Central memory CD8-positive, alpha-beta T cell (primary cell): ENCODE measurements around the gene ADRA2A.
A peak's percentile ranks its signal among the peaks of the same experiment; 100 is the strongest.

Experiments used
- ATAC-seq: fragments of 150-1000 bp; cut with Tn5 transposase; replicated peaks from 2 replicates; pipeline ENCODE4 v1.10.0; 2022; ENCODE audit warnings: mild to moderate bottlenecking, moderate FRiP score, moderate number of reproducible peaks; ENCODE audit not compliant: poor library complexity, severe bottlenecking; ENCODE audit errors: extremely low read depth
- DNase-seq, 2 donors: peaks; one replicate each; pipeline ENCODE4 v3.0.0; 2021; ENCODE audit warnings: low spot score in 2 of 2
- H3K27ac Mint-ChIP-seq: one replicate; pipeline ENCODE4 v1.8.0; 2022; ENCODE audit warnings: low read depth, mild to moderate bottlenecking, moderate library complexity, mixed read lengths
- H3K27me3 Mint-ChIP-seq: one replicate; pipeline ENCODE4 v1.8.0; 2022; ENCODE audit warnings: mixed read lengths
- H3K36me3 Mint-ChIP-seq: one replicate; pipeline ENCODE4 v1.8.0; 2022; ENCODE audit warnings: mild to moderate bottlenecking, moderate library complexity, mixed read lengths; ENCODE audit not compliant: insufficient read depth
- H3K4me1 Mint-ChIP-seq: one replicate; pipeline ENCODE4 v1.8.0; 2022; ENCODE audit warnings: mixed read lengths
- H3K4me3 Mint-ChIP-seq: one replicate; pipeline ENCODE4 v1.8.0; 2022; ENCODE audit warnings: mild to moderate bottlenecking, moderate library complexity, mixed read lengths
- H3K9me3 Mint-ChIP-seq: one replicate; pipeline ENCODE4 v1.8.0; 2022; ENCODE audit warnings: mixed read lengths

ADRA2A gene

DNA sequence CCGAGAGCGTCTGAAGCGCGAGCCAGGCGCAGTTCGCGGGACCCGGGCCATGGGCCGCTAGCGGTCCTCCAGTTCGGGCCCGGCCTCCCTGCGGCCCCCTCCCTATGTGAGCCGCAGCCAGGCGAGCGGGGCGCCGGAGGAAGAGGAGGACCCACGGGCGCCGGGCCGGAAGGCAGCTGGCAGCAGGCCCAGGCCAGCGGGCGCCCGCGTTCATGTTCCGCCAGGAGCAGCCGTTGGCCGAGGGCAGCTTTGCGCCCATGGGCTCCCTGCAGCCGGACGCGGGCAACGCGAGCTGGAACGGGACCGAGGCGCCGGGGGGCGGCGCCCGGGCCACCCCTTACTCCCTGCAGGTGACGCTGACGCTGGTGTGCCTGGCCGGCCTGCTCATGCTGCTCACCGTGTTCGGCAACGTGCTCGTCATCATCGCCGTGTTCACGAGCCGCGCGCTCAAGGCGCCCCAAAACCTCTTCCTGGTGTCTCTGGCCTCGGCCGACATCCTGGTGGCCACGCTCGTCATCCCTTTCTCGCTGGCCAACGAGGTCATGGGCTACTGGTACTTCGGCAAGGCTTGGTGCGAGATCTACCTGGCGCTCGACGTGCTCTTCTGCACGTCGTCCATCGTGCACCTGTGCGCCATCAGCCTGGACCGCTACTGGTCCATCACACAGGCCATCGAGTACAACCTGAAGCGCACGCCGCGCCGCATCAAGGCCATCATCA is 1.1 kb downstream of the ADRA2A start:
- Mint-ChIP-seq H3K36me3 (peaks cover 4% of the 10 kb centered on the region), H3K27ac (no peak overlapping the region), H3K4me1 (peaks cover 23% of the 10 kb centered on the region), H3K9me3 (no peaks in the 10 kb centered on the region), H3K27me3 (peaks cover 70% of the 10 kb centered on the region), H3K4me3 (peak overlapping the region; percentile 69)
- DNase-seq (no peak), ATAC-seq (no peak)

DNA sequence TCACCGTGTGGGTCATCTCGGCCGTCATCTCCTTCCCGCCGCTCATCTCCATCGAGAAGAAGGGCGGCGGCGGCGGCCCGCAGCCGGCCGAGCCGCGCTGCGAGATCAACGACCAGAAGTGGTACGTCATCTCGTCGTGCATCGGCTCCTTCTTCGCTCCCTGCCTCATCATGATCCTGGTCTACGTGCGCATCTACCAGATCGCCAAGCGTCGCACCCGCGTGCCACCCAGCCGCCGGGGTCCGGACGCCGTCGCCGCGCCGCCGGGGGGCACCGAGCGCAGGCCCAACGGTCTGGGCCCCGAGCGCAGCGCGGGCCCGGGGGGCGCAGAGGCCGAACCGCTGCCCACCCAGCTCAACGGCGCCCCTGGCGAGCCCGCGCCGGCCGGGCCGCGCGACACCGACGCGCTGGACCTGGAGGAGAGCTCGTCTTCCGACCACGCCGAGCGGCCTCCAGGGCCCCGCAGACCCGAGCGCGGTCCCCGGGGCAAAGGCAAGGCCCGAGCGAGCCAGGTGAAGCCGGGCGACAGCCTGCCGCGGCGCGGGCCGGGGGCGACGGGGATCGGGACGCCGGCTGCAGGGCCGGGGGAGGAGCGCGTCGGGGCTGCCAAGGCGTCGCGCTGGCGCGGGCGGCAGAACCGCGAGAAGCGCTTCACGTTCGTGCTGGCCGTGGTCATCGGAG is 1.8 kb downstream of the ADRA2A start:
- ATAC-seq (no peak), DNase-seq (no peak)
- H3K4me3 Mint-ChIP-seq = peak overlapping the region; percentile 69
- H3K4me1 Mint-ChIP-seq = peaks cover 23% of the 10 kb centered on the region
- H3K36me3 Mint-ChIP-seq = peaks cover 4% of the 10 kb centered on the region
- peaks cover 63% of the 10 kb centered on the region for H3K27me3 Mint-ChIP-seq
- H3K9me3 Mint-ChIP-seq = no peaks in the 10 kb centered on the region
- no peak overlapping the region for H3K27ac Mint-ChIP-seq

DNA sequence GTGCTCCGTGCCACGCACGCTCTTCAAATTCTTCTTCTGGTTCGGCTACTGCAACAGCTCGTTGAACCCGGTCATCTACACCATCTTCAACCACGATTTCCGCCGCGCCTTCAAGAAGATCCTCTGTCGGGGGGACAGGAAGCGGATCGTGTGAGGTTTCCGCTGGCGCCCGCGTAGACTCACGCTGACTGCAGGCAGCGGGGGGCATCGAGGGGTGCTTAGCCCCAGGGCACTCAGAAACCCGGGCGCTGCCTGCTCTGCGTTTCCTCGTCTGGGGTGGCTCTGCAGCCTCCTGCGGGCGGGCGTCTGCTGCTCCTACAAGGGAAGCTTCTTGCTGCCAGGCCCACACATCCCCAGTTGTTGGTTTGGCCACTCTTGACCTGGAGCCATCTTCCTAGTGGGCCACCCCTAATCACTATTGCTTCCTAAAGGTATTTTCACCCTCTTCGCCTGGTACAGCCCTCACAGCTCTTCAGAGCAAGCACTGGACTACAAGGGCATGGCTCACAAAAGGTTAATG is 2.5 kb downstream of the ADRA2A start:
- Mint-ChIP-seq H3K36me3 (peaks cover 4% of the 10 kb centered on the region), H3K4me1 (peaks cover 23% of the 10 kb centered on the region), H3K27ac (no peak overlapping the region), H3K4me3 (peak overlapping the region; percentile 64), H3K27me3 (peaks cover 56% of the 10 kb centered on the region), H3K9me3 (no peaks in the 10 kb centered on the region)
- DNase-seq (no peak), ATAC-seq (no peak)

DNA sequence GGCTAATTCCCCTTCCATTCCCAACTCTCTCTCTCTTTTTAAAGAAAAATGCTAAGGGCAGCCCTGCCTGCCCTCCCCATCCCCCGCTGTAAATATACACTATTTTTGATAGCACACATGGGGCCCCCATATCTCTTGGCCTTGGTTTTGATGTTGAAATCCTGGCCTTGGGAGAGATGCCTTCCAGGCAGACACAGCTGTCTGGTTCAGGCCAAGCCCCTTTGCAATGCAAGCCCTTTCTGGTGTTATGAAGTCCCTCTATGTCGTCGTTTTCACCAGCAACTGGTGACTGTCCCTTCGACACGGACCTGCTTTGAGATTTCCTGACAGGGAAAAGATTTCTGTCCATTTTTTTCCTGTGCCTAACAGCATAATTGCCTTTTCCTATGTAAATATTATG is 3.0 kb downstream of the ADRA2A start:
- no peaks in the 10 kb centered on the region for H3K9me3 Mint-ChIP-seq
- H3K27me3 Mint-ChIP-seq = peaks cover 52% of the 10 kb centered on the region
- no peak for DNase-seq
- peaks cover 4% of the 10 kb centered on the region for H3K36me3 Mint-ChIP-seq
- no peak overlapping the region for H3K27ac Mint-ChIP-seq
- ATAC-seq = no peak
- H3K4me3 Mint-ChIP-seq = peak overlapping the region; percentile 64
- peaks cover 23% of the 10 kb centered on the region for H3K4me1 Mint-ChIP-seq

DNA sequence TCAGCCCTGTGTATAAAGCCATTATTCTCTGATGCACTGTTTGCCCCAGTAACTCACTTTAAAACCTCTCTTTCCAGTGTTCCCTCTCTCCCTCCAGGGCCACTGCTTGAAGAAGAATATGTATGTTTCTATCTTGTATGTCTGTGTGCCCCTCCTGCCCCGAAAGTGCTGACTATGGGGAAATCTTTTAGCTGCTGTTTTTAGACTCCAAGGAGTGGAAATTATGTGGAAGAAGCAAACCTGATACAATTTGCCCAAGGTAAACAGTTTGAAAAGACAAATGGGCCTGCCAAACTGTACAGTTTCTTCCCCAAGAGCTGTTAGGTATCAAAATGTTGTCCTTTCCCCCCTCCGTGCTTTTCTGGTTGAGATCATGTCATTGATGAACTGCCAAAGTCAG is 3.4 kb downstream of the ADRA2A start:
- no peak for ATAC-seq
- no peak overlapping the region for H3K27ac Mint-ChIP-seq
- DNase-seq = no peak
- H3K36me3 Mint-ChIP-seq = peaks cover 4% of the 10 kb centered on the region
- no peaks in the 10 kb centered on the region for H3K9me3 Mint-ChIP-seq
- H3K27me3 Mint-ChIP-seq = peaks cover 47% of the 10 kb centered on the region
- H3K4me3 Mint-ChIP-seq = peak overlapping the region; percentile 64
- H3K4me1 Mint-ChIP-seq = peaks cover 23% of the 10 kb centered on the region

DNA sequence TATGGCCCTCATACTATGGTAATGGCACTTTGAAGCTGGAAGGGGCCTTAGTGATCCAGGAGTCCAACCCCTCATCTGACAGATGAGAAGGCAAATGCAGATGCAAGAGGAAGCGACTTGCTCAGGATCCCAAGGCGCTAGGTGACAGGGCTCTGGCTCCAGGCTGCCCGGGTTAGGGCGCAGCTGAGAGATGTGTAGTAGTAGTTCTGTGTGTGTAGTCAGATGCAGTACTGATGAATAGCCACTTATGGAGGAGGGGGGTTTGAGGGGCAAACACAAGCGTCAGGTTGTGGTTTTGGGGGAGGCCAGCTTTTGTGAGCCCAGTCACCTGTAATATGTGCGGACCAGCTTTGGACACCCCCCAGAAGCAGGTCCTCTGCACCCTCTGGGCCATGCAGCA is 4.8 kb downstream of the ADRA2A start:
- no peak for DNase-seq
- Mint-ChIP-seq H3K4me3 (no peak overlapping the region), H3K9me3 (no peaks in the 10 kb centered on the region), H3K27ac (no peak overlapping the region), H3K27me3 (peaks cover 42% of the 10 kb centered on the region), H3K4me1 (peaks cover 18% of the 10 kb centered on the region), H3K36me3 (peaks cover 2% of the 10 kb centered on the region)
- no peak for ATAC-seq

DNA sequence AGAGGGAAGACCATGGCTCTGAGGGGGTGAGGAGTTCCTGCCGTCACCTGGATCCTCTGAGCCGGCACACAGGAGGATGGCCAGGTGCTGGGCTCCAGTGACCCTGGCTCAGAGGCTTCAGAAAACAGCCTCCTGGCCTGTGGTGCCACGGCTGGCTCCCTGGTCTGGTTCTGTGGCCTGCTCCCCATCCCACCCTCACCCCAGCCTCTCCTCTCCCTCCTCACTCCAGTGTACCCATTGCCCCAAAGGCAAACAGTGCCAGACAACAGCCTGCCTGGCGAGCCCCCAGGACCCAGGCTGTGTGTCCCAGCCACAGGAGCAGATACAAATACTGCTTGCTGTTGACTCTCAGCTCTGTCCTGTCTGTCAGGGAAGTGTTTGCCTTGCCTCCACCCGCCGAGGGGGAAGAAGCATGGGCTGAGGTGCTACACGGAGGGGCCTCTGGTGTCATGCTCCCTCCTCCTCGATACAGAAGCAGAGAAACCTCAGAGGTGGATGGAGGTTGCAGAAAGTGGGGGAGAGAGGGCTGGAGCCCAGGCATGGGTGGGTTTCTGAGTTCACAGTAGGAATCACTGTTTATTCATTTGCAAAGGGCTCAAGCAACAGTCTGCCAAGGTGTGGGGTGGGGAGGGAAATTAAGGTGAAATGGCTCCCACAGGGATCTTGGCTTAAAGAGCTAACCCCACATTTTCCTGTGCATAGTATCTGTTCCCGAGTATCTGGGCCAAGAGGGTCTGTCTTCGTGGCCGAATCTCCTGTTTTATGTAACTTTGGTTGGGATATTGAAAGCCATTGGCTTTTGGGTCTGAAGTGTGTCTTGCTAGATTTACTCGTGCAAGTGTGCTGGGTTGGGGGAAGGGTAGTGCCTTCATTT is 5.5 kb downstream of the ADRA2A start:
- Mint-ChIP-seq H3K27me3 (peaks cover 49% of the 10 kb centered on the region), H3K4me1 (peaks cover 11% of the 10 kb centered on the region), H3K9me3 (no peaks in the 10 kb centered on the region), H3K4me3 (no peak overlapping the region), H3K27ac (no peak overlapping the region), H3K36me3 (peaks cover 2% of the 10 kb centered on the region)
- no peak for DNase-seq
- no peak for ATAC-seq

DNA sequence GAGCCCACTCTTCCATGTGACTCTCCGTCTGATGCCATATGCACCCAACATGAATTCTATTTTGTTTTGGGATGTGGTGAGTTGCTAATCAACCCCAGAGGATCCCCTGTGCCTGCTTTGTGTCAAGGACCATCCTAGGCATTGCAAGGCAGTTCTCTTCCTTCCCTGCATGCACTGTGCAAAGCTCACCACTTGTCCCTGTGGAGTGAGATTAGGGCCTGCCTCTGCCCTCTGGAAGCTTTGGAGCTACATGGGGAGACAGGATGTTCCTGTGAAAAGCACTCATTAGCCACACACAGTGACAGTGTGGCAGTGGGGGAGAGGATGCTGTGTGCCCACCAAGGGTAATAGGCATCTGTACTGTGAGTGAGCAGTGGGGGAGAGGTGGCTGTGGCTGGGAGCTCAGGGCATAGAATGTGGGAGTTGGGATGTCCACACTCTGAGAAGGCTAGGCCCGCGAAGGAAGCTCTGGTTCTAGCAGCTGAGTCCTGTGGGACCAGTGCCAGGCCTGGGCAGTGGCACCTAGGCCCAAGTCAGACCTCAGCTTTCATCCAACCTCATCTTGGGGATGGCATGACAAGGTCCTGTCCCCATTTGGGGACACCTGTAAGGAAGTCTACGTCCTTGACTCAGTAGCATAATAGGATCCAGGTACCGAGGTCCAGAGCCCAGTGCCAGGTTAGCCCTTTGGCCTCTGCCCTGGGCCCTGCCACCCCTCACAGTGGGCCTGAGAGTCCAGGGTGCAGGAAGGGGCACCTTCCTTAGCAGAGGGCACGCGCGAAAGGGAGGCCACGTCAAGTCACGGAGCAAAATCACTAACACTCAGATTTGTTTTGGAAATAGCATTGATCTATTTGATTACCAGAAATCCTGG is 6.6 kb downstream of the ADRA2A start:
- Mint-ChIP-seq H3K27me3 (peaks cover 39% of the 10 kb centered on the region), H3K27ac (no peak overlapping the region), H3K36me3 (peaks cover 2% of the 10 kb centered on the region), H3K4me1 (peaks cover 8% of the 10 kb centered on the region), H3K4me3 (no peak overlapping the region), H3K9me3 (no peaks in the 10 kb centered on the region)
- no peak for ATAC-seq
- no peak for DNase-seq

DNA sequence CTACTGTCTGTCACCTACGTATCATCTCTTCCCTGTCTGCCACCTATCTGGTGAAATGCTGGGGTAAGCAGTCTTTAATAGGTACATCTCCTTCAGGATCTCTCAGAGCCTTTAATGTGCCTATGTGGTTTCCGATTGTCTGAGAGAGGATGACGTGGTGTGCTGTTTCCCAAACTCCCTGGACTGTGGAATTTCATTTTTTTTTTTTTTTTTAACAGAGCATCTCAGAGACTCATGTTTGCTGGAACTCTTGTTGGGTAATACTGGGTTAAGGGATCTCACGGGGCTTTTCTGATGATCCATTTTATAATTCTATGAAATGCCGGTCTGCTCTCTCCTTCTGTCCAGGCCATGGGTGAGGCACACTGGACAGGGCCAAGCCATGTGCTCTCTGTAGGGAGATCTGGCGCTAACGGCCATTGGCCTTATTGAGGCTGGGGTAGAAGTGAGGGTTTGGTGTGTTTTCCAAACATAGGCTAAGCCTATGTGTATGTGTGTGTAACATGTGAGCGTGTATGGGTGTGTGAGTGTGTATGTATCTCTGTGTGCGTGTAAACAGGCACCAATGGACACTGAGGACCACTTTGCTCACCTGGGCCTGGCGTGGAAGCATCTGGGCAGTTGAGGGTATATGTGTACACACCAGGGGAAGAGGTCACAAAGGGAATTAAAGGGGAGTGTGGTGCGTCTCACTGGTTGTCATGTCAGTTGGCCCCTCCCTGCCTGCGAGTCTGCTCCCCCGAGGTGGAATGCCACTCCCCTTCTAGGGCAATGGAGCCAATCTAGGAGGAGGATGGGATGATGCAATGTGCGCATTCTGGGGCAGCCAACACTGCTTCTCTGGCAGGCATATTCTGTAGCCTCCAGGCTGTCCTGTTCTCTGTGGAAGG is 7.8 kb downstream of the ADRA2A start:
- ATAC-seq = no peak
- Mint-ChIP-seq H3K9me3 (no peaks in the 10 kb centered on the region), H3K27ac (no peak overlapping the region)

DNA sequence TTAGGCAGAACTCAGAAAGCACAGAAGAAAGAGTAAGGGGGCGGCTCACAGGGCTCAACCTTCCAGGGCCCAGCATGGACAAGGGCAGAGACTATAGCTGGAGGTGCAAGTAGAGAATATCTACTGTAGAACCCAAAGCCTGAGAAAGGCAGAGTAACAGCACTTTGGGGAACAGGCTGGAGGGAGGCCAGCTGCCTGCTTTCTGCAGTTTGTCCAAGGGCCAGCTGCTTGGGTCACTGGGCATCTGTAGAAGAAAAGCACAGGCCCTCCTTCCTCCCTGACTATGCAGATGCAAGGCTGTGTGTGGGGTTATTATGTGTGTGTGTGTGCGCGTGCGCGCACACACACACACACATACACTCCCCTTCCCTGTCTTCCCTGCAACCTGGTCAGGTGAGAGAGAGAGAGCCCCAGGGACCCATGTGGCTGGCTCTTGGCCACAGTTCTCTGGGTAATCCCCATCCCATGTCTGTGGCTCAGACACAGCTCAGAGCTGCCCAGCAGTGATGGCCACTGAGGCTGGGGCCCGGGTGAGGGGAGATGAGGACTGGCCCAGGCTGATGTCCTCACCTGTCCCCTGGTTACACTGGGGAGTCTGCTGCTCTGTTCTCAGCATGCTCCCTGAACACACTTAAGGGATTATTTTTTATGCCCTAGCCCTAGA is 9.0 kb downstream of the ADRA2A start:
- no peaks in the 10 kb centered on the region for H3K9me3 Mint-ChIP-seq

More for the DNA sequence above, 7.8 kb downstream of the ADRA2A start:
- Mint-ChIP-seq H3K4me3 (no peak overlapping the region), H3K36me3 (peaks cover 2% of the 10 kb centered on the region), H3K4me1 (peaks cover 2% of the 10 kb centered on the region), H3K27me3 (peaks cover 38% of the 10 kb centered on the region)
- DNase-seq = no peak

DNA sequence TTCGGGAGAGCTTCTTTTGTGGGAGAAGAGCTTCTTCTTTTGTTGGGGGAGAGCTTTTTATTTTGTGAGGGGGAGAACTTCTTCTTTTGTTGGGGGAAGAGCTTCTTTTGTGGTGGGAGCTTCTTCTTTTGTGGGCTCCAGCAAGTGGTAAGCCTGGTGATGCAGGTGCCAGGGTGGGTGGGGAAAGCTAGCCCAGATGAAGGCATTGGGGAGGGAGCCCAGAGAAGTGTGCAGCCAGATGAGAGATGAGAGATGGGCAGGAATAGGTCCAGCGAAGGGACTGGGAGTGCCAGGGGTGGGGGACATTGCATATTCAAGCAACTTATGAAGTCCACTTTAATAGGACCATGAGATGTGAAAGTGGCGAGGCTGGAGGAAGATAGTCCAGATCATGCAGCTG is 9.7 kb downstream of the ADRA2A start:
- H3K27ac Mint-ChIP-seq = no peak overlapping the region
- ATAC-seq (no peak), DNase-seq (no peak)
- peaks cover 42% of the 10 kb centered on the region for H3K27me3 Mint-ChIP-seq
- H3K36me3 Mint-ChIP-seq = no peaks in the 10 kb centered on the region
- no peaks in the 10 kb centered on the region for H3K9me3 Mint-ChIP-seq
- no peaks in the 10 kb centered on the region for H3K4me1 Mint-ChIP-seq
- no peak overlapping the region for H3K4me3 Mint-ChIP-seq

More for the DNA sequence above, 9.0 kb downstream of the ADRA2A start:
- H3K4me1 Mint-ChIP-seq = no peaks in the 10 kb centered on the region
- no peaks in the 10 kb centered on the region for H3K36me3 Mint-ChIP-seq
- H3K27me3 Mint-ChIP-seq = peaks cover 41% of the 10 kb centered on the region
- H3K27ac Mint-ChIP-seq = no peak overlapping the region
- no peak for ATAC-seq
- H3K4me3 Mint-ChIP-seq = no peak overlapping the region
- no peak for DNase-seq
